SW 1271 (cell line): ENCODE data around the gene CRK.
"Not testable (repeated sequence)": the region's sequence is repeated elsewhere in the genome, so short reads cannot be mapped to it uniquely, and the experiment has no call there.

Experiments used
- DNase-seq, 2 experiments: peaks; one replicate each; lab custom pipeline; 2025; lab: John Stamatoyannopoulos, UW

Gene CRK

DNA sequence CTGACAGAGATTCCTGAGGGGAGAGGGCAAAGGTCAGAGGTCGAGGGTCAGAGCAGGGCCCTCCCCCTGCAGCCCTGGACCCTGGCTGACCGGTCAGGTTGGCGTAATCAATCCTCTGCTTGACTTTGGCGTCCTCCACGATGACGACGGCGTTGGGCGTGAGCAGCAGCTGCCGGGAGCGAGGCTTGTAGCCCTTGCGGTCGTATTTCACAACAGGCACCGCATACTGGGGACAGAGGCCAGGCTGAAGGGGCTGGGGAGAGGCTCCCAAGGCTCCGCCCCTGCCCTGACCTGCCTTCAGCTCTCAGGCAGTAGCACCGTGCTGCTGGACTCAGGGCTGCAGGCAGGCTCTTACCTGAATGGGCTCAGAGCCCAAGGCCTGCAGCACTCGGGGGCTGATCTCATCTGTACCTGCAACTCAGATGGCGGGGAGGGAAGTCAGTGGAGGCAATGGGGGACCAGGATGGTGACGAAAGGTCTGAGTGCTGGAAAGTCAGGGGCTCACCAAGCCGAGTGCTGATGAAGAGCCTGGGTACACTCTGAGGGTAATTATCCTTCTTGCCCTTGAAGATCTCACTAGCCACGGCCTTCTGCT lies 12.0 kb upstream of the CRK start:
- DNase-seq = no peak

DNA sequence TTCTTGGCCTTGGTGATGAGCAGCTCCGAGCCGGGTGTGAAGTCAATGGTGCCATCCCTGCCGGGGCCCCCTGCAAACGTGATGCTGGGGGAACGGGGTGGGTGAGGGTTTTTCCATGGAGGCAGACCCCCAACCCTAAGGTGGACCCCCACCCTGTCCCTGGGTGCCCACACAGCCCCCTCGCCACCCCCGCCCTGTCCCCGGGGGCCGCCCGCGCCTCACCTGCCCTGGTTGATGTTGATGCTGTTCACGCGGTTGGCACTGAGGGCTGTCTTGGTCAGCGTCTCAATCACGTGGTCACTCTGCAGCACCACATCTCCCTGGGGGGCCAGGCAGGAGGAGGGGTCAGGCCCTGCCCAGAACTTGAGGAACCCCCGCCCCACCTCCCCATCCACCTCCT lies 11.2 kb upstream of the CRK start:
- no peak for DNase-seq

DNA sequence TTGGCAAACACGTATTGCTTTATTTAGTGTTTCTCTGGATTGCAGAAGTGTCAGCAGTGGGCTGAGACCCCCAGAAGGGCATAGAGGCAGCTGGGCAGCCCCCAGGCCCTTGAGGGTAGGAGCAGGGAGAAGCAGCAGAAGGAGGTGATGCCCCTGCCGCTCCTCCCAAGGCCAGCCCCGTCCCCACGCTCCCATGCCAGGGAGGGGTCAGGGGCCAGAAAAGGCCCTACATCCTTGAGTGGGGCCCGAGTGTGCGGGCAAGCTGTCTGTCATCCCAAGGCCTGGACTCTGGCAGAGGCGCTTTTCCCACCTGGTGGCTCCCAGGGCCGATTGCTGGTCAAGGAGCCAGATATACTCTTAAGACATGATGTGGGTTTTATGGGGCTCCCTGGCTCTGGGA lies 8.2 kb upstream of the CRK start:
- no peak for DNase-seq

DNA sequence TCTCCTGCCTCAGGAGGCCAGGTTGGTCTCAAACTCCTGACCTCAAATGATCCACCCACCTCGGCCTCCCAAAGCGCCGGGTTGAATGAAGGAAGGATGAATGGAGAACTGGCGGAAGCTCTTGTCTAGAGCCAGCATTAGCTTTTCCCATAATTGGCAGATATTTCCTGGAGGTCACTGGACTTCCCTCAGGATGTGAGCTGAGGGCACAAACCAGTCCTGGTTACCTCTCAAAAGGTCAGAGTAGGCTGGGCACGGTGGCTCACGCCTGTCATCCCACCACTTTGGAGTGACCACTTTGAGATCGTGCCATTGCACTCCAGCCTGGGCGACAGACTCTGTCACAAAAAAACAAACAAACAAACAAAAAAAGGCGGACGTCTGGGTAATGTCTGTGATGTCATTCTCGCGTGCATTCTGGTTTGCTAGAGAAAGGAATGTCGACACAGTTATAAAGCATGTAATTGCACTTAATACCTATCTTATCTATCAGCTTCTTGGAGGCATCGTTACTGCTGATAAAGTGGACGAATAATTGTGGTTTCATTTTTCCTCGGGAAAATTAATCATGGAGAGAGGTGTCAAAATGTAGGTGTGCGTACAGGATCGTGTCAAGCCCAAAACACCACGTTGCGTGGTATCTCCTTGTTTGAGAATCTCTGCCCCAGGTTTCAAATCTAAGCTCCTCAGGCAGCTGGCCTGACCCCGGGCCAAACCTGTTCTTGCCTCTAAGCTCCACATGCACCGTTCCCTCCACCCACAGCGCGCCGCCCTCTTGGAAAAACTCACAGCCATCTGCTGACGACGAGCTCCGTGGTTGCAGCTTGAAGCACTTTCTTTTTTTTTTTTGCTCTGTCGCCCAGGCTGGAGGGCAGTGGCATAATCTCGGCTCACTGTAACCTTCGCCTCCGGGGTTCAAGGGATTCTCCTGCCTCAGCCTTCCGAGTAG lies 6.4 kb upstream of the CRK start:
- peak in 1 of 2 experiments; percentile 37 for DNase-seq

DNA sequence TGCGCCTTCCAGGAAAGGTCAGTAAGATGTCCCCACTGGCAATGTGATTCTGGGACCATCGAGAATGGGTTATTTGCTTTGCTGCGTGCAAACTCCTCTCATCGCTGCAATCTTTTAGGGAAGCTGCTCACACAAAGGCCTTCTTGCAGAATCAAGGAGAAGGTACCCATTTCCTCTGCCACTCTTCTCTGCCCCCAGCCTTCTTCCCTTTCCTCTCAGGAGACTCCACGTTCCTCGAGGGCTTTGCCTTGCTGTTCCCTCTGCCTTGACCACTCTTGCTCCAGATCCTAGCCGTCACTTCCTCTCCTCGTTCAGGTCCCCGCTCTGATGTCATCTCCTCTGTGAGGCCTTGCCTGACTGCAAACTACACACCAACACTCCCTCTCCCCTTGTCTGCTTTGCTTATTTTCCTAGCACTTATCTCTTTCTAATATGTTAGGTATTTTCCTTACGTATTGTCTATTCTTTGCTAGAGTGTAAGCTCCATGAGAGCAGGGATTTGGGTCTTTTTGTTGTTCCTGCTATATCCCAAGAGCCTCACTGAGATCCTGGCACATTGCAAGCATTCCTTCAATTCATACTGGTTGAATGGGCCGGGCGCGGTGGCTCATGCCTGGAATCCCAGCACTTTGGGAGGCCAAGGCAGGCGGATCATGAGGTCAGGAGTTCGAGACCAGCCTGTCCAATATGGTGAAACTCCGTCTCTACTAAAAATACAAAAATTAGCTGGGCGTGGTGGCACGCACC lies 5.3 kb upstream of the CRK start:
- no peak for DNase-seq

DNA sequence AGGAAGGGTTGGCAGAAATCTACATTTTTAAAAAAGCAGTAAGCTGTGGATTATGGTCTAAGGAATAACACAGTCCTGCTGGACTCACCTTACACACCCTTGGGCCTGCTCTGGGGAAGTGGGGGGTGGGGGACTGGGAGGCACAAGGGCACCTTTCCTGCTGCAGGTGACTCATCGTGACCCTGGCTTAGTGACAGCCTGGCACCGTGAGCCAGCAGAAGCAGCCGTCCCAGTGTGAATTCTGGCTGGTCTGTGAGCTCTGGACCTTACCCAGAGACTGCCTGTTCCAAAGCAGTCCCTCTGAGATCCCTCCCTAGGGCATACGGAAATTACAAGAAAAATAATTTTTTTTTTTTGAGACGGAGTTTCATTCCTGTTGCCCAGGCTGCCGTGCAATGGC lies 4.2 kb upstream of the CRK start:
- DNase-seq = peak in 1 of 2 experiments; percentile 26

DNA sequence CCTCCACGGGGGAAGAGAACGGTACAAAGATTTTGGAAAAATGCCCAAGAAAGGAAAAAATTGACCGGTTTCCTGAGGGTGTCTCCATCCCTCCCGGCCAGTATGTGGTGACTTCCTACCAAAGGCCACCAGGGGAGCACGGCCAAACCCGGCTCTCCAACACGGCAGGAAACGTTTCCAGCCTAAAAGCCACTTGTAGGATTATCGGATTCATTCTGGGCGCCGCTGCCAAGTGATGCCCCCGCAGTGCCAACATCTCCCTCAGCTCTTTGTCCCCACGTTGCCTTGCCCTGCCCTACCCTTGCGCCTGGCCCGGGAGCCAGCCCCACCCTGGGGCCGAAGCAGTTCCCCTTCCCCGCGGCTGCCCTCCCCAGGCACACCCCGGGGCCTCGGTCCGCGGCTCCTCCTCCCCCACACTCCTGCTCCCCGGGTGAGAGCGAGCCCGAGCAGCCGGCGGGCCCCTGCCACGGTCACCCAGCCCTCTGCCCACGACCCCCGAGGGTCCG lies 688 bp downstream of the CRK start:
- peak; percentile 49 to 66 for DNase-seq

DNA sequence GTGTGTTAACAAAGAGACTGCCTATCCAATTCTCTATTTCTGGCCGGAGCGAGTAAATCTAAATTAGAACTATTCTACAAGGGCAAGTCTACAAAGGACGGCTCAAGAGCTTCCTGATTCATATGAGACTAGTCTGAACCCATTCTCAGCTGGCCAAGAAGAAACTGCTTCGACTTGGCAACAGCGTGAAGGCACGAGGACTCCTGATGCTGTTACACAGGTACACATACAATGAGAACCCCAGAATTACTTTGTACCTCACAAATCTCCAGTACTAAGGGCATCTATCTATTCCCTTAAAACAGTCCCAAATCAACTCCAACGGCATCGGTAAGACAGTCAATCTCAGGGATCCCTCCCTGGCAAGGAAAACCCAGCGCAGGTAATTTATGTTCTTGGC lies 1.5 kb downstream of the CRK start:
- no peak for DNase-seq

DNA sequence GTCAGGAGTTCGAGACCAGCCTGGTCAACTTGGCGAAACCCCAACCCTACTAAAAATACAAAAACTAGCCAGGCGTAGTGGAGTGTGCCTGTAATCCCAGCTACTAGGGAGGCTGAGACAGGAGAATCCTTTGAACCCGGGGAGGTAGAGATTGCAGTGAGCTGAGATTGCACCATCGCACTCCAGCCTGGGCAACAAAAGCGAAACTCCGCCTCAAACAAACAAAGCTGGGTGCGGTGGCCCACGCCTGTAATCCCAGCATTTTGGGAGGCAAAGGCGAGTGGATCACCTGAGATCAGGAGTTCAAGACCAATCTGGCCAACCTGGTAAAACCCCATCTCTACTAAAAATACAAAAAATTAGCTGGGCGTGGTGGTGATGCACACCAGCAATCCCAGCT lies 2.3 kb downstream of the CRK start:
- DNase-seq = not testable (repeated sequence)

DNA sequence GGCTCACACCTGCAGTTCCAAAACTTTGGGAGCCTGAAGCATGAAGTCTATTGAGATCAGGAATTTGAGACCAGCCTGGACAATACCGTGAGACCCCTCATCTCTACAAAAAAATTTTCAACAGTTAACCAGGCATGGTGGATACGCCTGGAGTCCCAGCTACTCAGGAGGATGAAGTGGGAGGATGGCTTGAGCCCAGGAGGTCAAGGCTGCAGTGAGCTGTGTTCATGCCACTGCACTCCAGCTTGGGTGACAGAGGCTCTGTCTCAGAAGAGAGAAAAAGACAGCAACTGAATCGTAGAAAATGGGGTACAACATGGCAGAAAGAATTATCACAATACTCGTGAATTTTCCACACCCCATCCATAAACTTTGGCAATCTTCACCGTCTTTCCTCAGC lies 3.2 kb downstream of the CRK start:
- DNase-seq = no peak

DNA sequence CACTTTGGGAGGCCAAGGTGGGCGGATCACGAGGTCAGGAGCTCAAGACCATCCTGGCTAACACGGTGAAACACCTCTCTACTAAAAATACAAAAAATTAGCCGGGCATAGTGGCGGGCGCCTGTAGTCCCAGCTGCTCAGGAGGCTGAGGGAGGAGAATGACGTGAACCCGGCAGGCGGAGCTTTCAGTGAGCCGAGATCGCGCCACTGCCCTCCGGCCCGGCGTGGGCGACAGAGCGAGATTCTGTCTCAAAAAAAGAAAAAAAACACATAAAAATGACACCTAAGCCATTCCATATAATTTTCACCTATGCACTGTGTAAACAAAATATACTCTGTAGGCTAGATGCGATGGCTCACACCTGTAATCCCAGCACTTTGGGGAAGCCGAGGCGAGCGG lies 5.8 kb downstream of the CRK start:
- DNase-seq = not testable (repeated sequence)

DNA sequence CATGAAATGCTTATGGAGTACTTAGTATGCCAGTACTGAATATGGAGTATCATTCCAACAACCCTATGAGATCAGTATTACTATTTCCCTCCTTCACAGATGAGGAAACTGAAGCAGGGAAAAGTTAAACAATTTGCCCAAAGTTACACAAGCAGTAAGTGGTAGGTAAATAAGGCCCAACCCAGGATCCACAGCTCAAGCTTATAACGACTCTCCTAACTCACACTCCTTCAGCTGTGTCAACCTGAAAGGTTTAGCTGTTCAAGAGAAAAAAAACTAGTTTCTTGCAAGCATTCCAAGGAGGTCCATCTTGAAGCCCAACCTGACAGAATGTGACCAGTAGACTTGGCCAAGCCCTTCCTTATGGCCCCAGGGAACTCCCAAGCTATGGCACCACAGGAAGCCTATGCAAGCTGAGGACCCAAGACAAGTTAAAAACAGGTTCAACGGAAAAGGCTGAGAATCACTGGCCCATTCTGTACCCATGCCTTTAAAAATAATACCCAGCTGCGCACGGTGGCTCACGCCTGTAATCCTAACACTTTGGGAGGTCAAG lies 6.5 kb downstream of the CRK start:
- no peak for DNase-seq

DNA sequence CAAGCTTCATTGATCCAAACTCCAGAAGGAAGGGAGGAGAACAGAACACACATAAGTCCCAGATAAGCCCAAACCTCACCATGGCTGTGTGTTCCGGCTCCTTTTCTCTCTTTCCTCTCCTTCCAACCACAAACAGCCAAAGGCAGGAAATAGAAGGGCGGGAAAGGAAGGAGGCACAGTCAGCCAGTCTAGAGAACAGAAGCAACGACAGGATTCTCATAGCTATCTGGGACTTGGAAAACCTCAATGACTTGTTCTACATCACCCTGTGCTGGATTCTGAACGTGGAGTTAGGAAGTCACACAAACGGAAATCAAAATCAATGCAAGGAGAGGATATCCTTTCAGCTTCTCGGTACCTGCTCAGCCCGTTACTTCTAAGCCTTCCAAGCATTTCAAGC lies 9.0 kb downstream of the CRK start:
- DNase-seq = peak in 1 of 2 experiments; percentile 23

DNA sequence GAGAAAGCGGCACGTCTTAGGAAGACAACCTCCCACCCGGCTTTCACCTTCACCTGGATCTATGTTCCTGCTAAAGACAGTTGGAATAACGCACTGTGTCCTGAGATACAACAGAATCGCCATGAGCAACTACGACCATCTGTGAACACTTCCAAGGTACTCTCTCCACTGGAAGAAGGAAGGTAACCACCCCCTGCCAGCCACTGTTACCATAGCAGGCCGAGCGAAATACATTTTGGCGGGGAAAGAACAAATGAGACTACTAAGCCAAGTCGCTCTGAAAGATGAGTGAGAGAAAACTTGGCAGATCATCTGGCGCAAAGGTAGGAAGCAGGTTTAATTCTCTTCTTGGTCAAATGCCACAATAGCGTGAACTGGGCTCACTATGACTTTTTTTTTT lies 9.8 kb downstream of the CRK start:
- DNase-seq = no peak

DNA sequence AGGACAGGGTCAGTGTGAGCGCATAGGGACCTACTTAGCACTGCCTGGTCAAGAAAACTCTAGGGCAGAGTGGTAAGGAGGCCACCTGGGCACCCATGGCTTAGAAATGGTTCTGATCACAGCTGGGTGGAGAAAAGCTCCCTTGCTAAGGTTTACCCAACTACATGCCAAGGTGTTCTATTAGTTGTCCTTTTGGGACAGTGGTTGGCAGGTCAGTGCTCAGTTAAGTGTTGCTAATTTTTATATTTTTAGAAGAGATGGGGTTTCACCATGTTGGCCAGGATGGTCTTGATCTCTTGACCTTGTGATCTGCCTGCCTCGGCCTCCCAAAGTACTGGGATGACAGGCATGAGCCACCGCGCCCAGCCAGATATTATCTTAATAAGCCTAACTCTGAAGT lies 10.3 kb downstream of the CRK start:
- not testable (repeated sequence) for DNase-seq

DNA sequence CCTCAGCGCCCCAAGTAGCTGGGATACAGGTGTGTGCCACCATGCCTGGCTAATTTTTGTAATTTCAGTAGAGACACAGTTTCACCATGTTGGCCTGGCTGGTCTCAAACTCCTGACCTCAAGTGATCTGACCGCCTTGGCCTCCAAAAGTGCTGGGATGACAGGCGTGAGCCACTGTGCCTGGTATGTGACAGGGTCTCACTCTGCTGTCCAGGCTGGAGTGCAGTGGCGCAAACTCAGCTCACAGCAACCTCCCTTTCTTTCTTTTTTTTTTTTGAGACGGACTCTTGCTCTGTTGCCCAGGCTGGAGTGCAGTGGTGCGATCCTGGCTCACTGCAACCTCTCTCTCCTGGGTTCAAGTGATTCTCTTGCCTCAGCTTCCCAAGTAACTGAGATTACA lies 13.3 kb downstream of the CRK start:
- DNase-seq = not testable (repeated sequence)

DNA sequence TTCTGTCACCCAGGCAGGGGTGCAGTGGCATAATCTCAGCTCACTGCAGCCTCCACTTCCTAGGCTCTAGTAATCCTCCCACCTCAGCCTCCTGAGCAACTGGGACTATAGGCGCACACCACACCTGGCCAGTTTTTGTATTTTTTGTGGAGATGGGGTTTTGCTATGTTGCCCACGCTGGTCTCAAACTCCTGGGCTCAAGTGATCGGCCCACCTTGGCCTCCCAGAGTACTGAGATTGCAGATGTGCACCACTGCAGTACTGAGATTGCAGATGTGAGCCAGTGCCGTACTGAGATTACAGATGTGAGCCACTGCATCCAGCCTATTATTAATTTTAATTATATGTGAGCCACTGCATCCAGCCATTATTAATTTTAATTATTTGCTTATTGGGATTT lies 13.8 kb downstream of the CRK start:
- no peak for DNase-seq

DNA sequence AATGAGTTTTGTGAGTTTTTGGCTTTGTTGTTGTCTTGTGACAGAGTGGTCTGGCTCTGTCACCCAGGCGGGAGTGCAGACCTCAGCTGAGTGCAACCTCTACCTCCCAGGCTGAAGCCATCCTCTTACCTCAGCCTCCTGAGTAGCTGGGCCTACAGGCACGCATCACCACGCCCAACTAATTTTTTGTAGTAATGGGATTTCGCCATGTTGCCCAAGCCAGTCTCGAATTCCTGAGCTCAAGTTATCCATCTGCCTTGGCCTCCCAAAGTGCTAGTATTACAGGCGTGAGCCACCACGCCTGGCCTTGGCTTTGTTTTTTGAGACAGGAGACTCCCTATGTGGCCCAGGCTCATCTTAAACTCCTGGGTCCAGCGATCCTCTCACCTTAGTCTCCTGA lies 15.1 kb downstream of the CRK start:
- DNase-seq = no peak

DNA sequence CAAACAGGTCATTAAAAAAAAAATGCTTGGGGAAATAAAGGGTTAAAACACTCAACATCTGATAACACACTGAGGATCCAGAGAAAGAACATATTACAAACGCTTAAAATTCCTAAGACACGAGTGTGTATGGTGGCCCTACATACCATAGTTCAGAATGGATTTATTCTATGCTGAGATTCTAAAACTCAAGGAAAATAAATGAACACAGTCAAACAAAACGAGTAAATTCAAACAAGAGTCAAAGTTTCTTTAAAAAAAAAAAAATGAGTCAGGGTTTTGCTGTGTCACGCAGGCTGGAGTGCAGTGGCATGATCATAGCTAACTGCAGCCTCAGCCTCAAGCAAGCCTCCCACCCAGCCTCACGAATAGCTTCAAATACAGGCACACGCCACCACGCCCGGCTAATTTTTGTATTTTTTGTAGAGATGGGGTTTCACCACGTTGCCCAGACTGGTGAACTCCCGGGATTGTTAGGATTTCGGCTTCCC lies 17.4 kb downstream of the CRK start:
- DNase-seq = peak in 1 of 2 experiments; percentile 31

DNA sequence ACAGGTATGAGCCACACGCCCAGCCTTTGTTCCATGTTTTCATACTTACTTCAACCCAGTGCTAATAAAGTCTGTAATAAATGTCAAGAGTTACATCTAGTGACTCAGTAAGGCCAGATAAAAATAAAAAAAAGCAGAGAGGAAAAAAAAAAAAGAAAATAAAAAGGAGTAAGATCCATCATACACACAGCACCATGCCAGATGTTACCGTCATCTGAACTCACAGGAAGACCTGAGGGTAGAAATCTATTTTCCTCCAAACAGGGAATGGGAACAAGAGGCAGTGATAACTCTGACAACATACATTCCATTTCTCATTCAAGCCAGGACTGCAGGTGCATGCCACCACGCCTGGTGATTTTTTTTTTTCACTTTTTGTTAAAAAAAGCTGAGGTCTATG lies 20.7 kb downstream of the CRK start:
- DNase-seq = no peak

DNA sequence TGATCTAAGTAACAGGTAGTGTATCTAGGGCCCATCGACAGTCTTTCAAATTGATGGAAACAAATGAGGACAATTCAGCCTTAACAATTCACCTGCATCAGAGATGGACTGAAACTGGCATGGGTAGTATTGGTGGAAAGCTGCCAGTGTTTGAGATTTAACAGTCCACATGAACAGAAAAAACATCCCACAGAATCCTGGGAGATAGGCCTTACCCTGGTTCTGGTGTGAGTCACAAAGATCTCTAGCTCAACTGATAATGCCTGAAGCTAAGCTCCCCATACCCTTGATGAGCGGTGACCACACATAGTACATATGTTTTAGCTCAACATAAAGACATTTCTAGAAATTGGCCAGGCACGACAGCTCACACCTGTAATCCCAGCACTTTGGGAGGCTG lies 21.9 kb downstream of the CRK start:
- no peak for DNase-seq

DNA sequence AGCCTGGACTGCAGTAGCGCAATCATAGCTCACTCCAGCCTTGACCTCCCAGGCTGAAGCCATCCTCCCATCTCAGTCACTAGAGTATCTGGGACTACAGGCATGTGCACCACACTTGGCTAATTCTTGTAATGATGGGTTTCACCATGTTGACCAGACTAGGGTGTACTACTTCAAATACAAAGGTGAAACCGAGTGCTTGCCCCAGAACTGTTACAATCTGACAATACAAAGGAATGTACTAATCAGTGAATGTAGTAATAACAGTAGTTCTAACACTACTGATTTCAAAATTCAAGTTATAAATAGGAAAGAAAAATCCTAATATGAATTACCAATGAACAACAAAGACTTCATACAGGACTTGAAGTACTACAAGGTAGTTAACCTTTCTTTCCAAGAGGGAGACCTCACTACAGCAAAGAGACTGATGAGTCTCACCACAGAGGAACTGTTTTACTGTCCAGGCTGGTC lies 24.4 kb downstream of the CRK start:
- no peak for DNase-seq
